ENCODE measurements around the gene PRIMA1.

DNA sequence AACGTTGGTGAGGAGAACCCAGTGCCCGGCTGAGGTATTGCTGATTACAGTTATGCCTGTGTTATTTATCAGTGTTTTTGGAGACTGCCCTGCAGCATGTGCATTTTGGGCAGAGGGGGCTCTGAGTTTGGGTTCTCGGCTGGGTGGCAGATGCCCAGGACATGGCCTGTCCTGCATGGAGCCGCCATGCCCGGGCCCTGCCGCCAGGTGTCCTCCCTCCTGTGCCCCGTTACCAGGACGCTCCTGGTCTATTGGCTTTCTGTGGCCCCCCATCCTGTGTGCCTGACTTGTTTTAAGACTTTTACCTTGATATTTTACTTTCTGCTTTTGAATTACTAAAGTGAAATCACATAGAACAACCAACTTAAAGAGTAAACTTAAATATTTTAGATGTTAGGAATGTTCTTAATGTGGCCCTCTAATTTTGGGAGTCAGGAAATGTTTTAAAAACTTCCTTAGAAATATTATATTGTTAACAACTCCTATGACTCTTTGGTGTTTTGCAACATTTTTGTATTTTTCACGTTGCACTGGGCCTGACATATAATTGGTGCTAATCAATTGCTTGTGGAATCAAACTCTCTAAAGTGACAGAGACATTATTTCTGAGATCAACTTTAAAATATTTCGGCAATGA lies 51.8 kb downstream of the PRIMA1 start:
- TF ChIP-seq CTCF (IDR thresholded peaks at IDR 0.05): peak; percentile 19 to 55 (median 40)
- TF ChIP-seq POLR2A (IDR thresholded peaks at IDR 0.05): no peak
